ENCODE results near the gene DRD1. TPM values are rescaled to one million over a fixed set of nuclear protein-coding genes. Genes with fewer than 3 reads are reported as not detected.

DRD1 gene
- total and polyA plus RNA-seq, 2 experiments from 2014 or later: 0.11 to 0.14 TPM

DNA sequence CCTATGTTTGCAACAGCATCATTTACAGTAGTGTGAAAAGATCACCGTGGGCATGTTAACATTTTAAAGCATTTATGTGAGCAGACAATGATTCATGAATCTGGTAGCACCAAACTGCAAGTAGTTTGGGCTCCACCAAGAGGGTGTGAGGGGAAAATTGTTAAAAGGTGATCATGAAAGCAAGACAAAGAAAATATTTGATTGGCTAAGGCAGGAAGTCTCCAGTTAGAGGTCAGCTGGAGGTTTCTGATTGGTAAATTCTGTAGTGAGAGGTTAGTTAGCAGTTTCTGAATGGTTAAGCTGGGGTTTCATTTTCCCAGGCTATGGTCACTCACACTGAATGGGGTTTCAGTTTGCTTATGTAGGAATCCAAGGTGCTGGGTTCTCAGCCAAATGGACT, 13.5 kb upstream of the DRD1 start:
- H3K4me1 Mint-ChIP-seq: no peaks in the 10 kb centered on the region
- no peak for ATAC-seq
- Histone ChIP-seq H2AFZ (no peak overlapping the region), H3K4me1 (ENCODE audit: insufficient read depth) (no peaks in the 10 kb centered on the region), H3K36me3 (ENCODE audit: insufficient read depth) (no peaks in the 10 kb centered on the region), H3K9me2 (ENCODE audit: insufficient read depth) (no peaks in the 10 kb centered on the region), H3K4me2 (no peak overlapping the region), H3K27me3 (ENCODE audit: insufficient read depth) (no peaks in the 10 kb centered on the region), H4K20me1 (replicated peaks; ENCODE audit: insufficient read depth) (no peaks in the 10 kb centered on the region), H3K27ac (ENCODE audit: low read depth) (no peak overlapping the region), H3F3A (replicated peaks; ENCODE audit: low read depth) (no peaks in the 10 kb centered on the region), H3K79me2 (replicated peaks; ENCODE audit: insufficient read depth) (no peaks in the 10 kb centered on the region), H3K4me3 (no peak overlapping the region)
- 0 out of 3 replicates have a peak, but pooled peaks cover 2% of the 10 kb centered on the region for H3K9me3 Mint-ChIP-seq
- peak; percentile 48 for DNase-seq (ENCODE audit: low spot score)
- peak in 1 of 2 experiments; percentile 46; a peak in 2 of 4 replicates for TF ChIP-seq CTCF (conservative IDR thresholded peaks at IDR 0.05; ENCODE audit: low read depth in 2 of 2)
- TF ChIP-seq, protein P1, sequence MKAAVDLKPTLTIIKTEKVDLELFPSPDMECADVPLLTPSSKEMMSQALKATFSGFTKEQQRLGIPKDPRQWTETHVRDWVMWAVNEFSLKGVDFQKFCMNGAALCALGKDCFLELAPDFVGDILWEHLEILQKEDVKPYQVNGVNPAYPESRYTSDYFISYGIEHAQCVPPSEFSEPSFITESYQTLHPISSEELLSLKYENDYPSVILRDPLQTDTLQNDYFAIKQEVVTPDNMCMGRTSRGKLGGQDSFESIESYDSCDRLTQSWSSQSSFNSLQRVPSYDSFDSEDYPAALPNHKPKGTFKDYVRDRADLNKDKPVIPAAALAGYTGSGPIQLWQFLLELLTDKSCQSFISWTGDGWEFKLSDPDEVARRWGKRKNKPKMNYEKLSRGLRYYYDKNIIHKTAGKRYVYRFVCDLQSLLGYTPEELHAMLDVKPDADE (IDR thresholded peaks at IDR 0.05): no peak
- no peak overlapping the region for H3K27ac Mint-ChIP-seq
- no peaks in the 10 kb centered on the region for H3K36me3 Mint-ChIP-seq (ENCODE audit: low read depth)
- H3K27me3 Mint-ChIP-seq (ENCODE audit: insufficient read depth, low read depth, poor library complexity): peaks cover 4% of the 10 kb centered on the region
- no peak overlapping the region for H3K4me3 Mint-ChIP-seq

- Histone ChIP-seq H3K9me2 (ENCODE audit: insufficient read depth) (no peaks in the 10 kb centered on the region), H3K4me1 (ENCODE audit: insufficient read depth) (no peaks in the 10 kb centered on the region), H3F3A (replicated peaks; ENCODE audit: low read depth) (no peaks in the 10 kb centered on the region), H3K4me2 (no peak overlapping the region), H3K79me2 (replicated peaks; ENCODE audit: insufficient read depth) (no peaks in the 10 kb centered on the region), H3K27me3 (ENCODE audit: insufficient read depth) (no peaks in the 10 kb centered on the region), H3K36me3 (ENCODE audit: insufficient read depth) (no peaks in the 10 kb centered on the region), H3K4me3 (no peak overlapping the region), H3K27ac (ENCODE audit: low read depth) (no peak overlapping the region), H2AFZ (no peak overlapping the region), H4K20me1 (replicated peaks; ENCODE audit: insufficient read depth) (no peaks in the 10 kb centered on the region)
- H3K4me3 Mint-ChIP-seq: no peak overlapping the region
- H3K9me3 Mint-ChIP-seq: 0 out of 3 replicates have a peak, but pooled peaks cover 2% of the 10 kb centered on the region
- no peak overlapping the region for H3K27ac Mint-ChIP-seq
- TF ChIP-seq JUNB (IDR thresholded peaks at IDR 0.05; ENCODE audit: unreplicated experiment) (no peak), EZH2 (IDR thresholded peaks at IDR 0.05; ENCODE audit: low read depth, unreplicated experiment) (no peak), ZNF114 (CRISPR knock-in tag; IDR thresholded peaks at IDR 0.05) (no peak), STAT1 (IDR thresholded peaks at IDR 0.05; ENCODE audit: unreplicated experiment) (no peak), EZH2phosphoT487 (IDR thresholded peaks at IDR 0.05; ENCODE audit: unreplicated experiment) (no peak), POLR2AphosphoS5 (IDR thresholded peaks at IDR 0.05; ENCODE audit: low read depth) (no peak), NANOG (IDR thresholded peaks at IDR 0.05; ENCODE audit: borderline replicate concordance) (no peak)
- TF ChIP-seq, protein P2, sequence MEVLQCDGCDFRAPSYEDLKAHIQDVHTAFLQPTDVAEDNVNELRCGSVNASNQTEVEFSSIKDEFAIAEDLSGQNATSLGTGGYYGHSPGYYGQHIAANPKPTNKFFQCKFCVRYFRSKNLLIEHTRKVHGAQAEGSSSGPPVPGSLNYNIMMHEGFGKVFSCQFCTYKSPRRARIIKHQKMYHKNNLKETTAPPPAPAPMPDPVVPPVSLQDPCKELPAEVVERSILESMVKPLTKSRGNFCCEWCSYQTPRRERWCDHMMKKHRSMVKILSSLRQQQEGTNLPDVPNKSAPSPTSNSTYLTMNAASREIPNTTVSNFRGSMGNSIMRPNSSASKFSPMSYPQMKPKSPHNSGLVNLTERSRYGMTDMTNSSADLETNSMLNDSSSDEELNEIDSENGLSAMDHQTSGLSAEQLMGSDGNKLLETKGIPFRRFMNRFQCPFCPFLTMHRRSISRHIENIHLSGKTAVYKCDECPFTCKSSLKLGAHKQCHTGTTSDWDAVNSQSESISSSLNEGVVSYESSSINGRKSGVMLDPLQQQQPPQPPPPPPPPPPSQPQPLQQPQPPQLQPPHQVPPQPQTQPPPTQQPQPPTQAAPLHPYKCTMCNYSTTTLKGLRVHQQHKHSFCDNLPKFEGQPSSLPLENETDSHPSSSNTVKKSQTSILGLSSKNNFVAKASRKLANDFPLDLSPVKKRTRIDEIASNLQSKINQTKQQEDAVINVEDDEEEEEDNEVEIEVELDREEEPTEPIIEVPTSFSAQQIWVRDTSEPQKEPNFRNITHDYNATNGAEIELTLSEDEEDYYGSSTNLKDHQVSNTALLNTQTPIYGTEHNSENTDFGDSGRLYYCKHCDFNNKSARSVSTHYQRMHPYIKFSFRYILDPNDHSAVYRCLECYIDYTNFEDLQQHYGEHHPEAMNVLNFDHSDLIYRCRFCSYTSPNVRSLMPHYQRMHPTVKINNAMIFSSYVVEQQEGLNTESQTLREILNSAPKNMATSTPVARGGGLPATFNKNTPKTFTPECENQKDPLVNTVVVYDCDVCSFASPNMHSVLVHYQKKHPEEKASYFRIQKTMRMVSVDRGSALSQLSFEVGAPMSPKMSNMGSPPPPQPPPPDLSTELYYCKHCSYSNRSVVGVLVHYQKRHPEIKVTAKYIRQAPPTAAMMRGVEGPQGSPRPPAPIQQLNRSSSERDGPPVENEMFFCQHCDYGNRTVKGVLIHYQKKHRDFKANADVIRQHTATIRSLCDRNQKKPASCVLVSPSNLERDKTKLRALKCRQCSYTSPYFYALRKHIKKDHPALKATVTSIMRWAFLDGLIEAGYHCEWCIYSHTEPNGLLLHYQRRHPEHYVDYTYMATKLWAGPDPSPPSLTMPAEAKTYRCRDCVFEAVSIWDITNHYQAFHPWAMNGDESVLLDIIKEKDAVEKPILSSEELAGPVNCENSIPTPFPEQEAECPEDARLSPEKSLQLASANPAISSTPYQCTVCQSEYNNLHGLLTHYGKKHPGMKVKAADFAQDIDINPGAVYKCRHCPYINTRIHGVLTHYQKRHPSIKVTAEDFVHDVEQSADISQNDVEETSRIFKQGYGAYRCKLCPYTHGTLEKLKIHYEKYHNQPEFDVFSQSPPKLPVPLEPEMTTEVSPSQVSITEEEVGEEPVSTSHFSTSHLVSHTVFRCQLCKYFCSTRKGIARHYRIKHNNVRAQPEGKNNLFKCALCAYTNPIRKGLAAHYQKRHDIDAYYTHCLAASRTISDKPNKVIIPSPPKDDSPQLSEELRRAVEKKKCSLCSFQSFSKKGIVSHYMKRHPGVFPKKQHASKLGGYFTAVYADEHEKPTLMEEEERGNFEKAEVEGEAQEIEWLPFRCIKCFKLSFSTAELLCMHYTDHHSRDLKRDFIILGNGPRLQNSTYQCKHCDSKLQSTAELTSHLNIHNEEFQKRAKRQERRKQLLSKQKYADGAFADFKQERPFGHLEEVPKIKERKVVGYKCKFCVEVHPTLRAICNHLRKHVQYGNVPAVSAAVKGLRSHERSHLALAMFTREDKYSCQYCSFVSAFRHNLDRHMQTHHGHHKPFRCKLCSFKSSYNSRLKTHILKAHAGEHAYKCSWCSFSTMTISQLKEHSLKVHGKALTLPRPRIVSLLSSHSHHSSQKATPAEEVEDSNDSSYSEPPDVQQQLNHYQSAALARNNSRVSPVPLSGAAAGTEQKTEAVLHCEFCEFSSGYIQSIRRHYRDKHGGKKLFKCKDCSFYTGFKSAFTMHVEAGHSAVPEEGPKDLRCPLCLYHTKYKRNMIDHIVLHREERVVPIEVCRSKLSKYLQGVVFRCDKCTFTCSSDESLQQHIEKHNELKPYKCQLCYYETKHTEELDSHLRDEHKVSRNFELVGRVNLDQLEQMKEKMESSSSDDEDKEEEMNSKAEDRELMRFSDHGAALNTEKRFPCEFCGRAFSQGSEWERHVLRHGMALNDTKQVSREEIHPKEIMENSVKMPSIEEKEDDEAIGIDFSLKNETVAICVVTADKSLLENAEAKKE (CRISPR knock-in tag; IDR thresholded peaks at IDR 0.05): no peak
- no peaks in the 10 kb centered on the region for H3K4me1 Mint-ChIP-seq
- no peaks in the 10 kb centered on the region for H3K36me3 Mint-ChIP-seq (ENCODE audit: low read depth)
- no peak for DNase-seq (ENCODE audit: low spot score)
- peaks cover 4% of the 10 kb centered on the region for H3K27me3 Mint-ChIP-seq (ENCODE audit: insufficient read depth, low read depth, poor library complexity)
- ATAC-seq: no peak
Measured at GRCh38 chr5:175456105-175456742, 12.2 kb upstream of the DRD1 start.
